GM18867 (cell line): ENCODE data around the gene SIRPD.
"Not testable (repeated sequence)": the region's sequence is repeated elsewhere in the genome, so short reads cannot be mapped to it uniquely, and the experiment has no call there.

ENCODE experiments used
- ATAC-seq: cut with Tn5 transposase; IDR thresholded peaks from one replicate; pipeline ENCODE4 v1.9.1; 2021; ENCODE audit warnings: mild to moderate bottlenecking, moderate library complexity; ENCODE audit not compliant: unreplicated experiment

Gene SIRPD

DNA sequence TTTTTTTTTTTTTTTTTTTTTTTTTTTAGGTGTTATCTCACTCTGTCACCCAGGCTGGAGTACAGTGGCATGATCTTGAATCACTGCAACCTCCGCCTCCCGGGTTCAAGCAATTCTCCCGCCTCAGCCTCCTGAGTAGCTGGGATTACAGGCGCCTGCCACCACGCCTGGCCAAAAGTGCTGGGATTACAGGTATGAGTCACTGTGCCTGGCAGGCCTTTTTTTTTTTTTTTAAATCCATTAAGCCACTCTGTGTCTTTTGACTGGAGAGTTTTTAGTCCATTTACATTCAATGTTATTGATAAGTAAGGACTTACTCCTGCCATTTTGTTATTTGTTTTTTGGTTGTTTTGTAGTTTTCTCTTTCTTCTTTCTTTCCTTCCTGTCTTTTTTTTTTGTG lies 60.1 kb downstream of the SIRPD start:
- not testable (repeated sequence) for ATAC-seq

- no peak for ATAC-seq
Observed at GRCh38 chr20:1496930-1497329, 60.6 kb downstream of the SIRPD start.

DNA sequence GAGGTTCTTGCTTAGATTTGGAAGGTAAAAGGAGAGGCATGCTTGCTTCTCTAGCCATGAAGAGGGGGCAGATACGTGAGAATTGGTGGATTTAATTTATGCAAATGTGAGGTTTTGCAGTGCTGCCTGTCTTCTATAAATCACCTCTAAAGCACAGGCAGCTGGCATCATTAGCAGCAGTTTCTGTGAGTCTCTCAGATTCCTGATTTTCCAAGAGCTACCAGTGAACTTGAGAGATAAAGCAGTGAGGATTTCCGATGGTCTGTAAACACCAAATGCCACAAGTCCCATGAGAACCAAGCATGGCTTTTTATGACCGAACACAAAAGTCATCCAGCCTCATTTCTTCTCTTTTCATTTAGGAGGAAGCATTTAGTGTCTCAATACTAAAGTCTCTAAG lies 63.1 kb downstream of the SIRPD start:
- no peak for ATAC-seq

DNA sequence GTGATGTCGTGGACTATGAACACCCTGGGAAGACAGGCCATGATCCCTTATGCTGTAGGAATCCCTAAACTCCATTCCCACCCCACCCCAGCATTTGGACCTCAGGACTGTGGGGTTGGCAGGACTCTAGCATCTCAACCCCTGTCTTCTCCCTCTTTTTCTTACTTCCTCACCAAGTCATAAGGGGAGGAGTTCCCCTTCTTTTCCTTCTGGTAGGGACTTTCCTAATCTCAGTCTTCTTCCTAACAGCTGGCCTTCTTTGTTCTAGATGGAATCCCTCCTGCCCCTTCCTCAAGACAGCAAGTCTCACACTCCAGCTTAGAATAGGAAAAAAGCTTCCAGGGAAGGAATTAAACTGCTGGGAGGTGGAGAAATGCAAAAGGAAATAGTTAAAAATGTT lies 64.0 kb downstream of the SIRPD start:
- no peak for ATAC-seq

- no peak for ATAC-seq
Observed at GRCh38 chr20:1491860-1492642, 65.5 kb downstream of the SIRPD start.

DNA sequence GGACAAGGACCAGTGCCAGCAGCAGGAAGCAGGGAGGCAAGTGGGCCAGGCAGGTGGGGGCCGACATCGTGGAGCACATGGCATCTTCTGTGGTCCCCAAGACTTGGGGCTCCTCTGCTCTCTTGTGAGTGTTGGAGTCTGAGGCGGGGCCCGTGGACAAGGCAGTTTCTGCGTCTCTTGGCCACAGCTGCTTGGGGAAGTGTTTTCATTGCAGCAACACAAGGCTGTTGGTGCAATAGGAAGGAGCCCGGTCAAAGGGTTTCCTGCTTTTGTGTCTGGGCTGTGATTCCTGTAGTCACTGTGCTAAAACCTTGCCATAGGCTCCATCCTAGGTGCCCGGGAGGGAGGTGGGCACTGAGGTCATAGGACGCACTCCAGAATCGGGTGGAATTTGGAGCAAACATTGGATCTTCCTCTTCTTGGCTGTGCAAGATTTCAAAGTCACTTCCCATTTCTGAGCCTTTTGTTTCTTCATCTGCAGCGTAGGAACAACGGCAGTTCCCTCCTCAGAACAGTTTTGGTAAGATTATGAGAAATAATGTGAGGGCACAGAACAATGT lies 66.1 kb downstream of the SIRPD start, which contains the start of gene SIRPB2:
Gene SIRPB2 (minus strand): TSS at position 140 of the 560 bp plus-strand sequence. CDS start 61 bp downstream, at position 79.
- no peak for ATAC-seq

- ATAC-seq: no peak
Observed at GRCh38 chr20:1490643-1491195, 66.8 kb downstream of the SIRPD start.

- no peak for ATAC-seq
Observed at GRCh38 chr20:1489764-1490436, 67.6 kb downstream of the SIRPD start.

DNA sequence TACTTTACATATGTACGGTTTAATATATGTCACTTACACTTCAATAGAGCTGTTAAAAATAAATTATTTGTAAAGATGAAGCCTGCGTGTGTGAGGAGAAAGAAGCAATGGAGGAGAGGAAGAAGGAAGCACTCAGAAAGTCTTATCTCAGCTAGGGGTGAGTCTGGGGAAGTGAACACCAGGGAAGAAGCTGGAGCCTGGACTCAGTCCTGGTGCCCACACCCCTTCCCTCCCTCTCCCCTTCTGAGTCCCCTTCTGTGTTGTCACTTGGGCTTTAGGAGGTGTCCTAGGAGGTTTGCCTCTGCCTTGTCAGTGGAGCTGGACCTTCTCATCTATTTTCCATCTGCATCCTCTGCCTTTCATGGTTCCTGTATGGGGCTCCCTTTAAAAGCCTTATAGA lies 68.2 kb downstream of the SIRPD start:
- no peak for ATAC-seq

GRCh38 chr20:1486566-1486965 lies 70.9 kb downstream of the SIRPD start:
- ATAC-seq: no peak

DNA sequence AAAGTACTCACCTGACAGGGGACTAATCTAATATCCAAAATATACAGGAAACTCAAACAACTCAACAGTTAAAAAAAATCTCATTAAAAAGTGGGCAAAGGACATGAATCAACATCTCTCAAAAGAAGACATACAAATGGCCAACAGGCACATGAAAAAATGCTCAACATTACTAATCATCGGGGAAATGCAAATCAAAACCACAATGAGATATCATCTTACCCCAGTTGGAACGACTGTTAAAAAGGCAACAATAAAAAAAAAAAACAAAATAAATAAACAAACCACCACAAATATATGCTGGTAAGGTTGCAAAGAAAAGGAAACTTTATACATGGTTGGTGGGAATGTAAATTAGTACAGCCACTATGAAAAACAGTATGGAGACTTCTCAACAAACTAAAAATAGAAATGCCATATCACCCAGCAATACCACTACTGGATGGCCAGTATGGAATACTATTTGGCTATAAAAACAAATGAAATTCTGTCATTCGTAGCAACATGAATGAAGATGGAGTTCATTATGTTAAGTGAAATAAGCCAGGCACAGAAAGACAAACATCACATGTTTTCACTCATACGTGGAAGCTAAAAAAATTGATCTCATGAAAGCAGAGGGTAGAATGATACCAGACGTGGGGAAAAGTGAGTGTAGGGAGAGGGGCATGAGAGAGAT lies 72.9 kb downstream of the SIRPD start:
- ATAC-seq: no peak
